DOHH2 (cell line): ENCODE results near the gene MARCHF6.

Experiments used
- H3F3A ChIP-seq: fragments of 200-600 bp; sonication (generic), shearing (Covaris generic); 2 replicates; pipeline ENCODE4 v1.6.0; 2016; ENCODE audit warnings: antibody characterized with exemption, mild to moderate bottlenecking; ENCODE audit not compliant: control insufficient read depth, insufficient read depth
- H3K27ac ChIP-seq: fragments of 200-600 bp; sonication (generic); 2 replicates; pipeline ENCODE4 v1.5.1; 2014; ENCODE audit warnings: low read depth, mild to moderate bottlenecking, low read length, moderate library complexity
- H3K27me3 ChIP-seq: fragments of 200-600 bp; sonication (generic); 2 replicates; pipeline ENCODE4 v1.6.1; 2014; ENCODE audit warnings: mild to moderate bottlenecking, low read length, mixed read lengths; ENCODE audit not compliant: control insufficient read depth
- H3K36me3 ChIP-seq: fragments of 200-600 bp; sonication (generic); 2 replicates; pipeline ENCODE4 v1.6.1; 2014; ENCODE audit warnings: mild to moderate bottlenecking, low read length, moderate library complexity, mixed read lengths; ENCODE audit not compliant: control insufficient read depth
- H3K4me1 ChIP-seq: fragments of 200-600 bp; sonication (generic); 2 replicates; pipeline ENCODE4 v1.6.1; 2014; ENCODE audit warnings: mild to moderate bottlenecking, low read length, mixed read lengths; ENCODE audit not compliant: control insufficient read depth
- H3K4me2 ChIP-seq: fragments of 200-600 bp; sonication (generic); 2 replicates; pipeline ENCODE4 v1.6.0; 2014; ENCODE audit warnings: mild to moderate bottlenecking, low read length, moderate library complexity
- H3K4me3 ChIP-seq: fragments of 200-600 bp; sonication (generic); 2 replicates; pipeline ENCODE4 v1.5.1; 2014; ENCODE audit warnings: mild to moderate bottlenecking, low read length, mixed read lengths
- H3K79me2 ChIP-seq: fragments of 200-600 bp; sonication (generic); 2 replicates; pipeline ENCODE4 v1.6.1; 2014; ENCODE audit warnings: mild to moderate bottlenecking, low read length, mixed read lengths; ENCODE audit not compliant: control insufficient read depth
- H3K9me2 ChIP-seq: fragments of 200-600 bp; sonication (generic); replicated peaks from 2 replicates; pipeline ENCODE4 v1.6.1; 2014; ENCODE audit warnings: mild to moderate bottlenecking, low read length, mixed read lengths; ENCODE audit not compliant: control insufficient read depth
- H3K9me3 ChIP-seq: fragments of 200-600 bp; sonication (generic); 2 replicates; pipeline ENCODE4 v1.6.1; 2014; ENCODE audit warnings: antibody characterized with exemption, low read length, mixed read lengths; ENCODE audit not compliant: control insufficient read depth, insufficient read depth
- H4K20me1 ChIP-seq: fragments of 200-600 bp; sonication (generic); 2 replicates; pipeline ENCODE4 v1.6.0; 2014; ENCODE audit warnings: low read depth, mild to moderate bottlenecking, antibody characterized with exemption, low read length, moderate library complexity; ENCODE audit not compliant: control insufficient read depth, insufficient read depth
- CTCF ChIP-seq: fragments of 200-600 bp; sonication (generic); IDR thresholded peaks from one replicate; pipeline ENCODE4 v1.5.1; 2014; ENCODE audit warnings: antibody characterized with exemption, mild to moderate bottlenecking, low read depth, low read length; ENCODE audit not compliant: poor library complexity, severe bottlenecking
- EZH2phosphoT487 ChIP-seq: fragments of 200-600 bp; sonication (generic); IDR thresholded peaks from 2 replicates; pipeline ENCODE4 v1.6.1; 2017; ENCODE audit warnings: borderline replicate concordance, mild to moderate bottlenecking, antibody characterized with exemption, low read length, moderate library complexity, mixed read lengths

Gene MARCHF6

DNA sequence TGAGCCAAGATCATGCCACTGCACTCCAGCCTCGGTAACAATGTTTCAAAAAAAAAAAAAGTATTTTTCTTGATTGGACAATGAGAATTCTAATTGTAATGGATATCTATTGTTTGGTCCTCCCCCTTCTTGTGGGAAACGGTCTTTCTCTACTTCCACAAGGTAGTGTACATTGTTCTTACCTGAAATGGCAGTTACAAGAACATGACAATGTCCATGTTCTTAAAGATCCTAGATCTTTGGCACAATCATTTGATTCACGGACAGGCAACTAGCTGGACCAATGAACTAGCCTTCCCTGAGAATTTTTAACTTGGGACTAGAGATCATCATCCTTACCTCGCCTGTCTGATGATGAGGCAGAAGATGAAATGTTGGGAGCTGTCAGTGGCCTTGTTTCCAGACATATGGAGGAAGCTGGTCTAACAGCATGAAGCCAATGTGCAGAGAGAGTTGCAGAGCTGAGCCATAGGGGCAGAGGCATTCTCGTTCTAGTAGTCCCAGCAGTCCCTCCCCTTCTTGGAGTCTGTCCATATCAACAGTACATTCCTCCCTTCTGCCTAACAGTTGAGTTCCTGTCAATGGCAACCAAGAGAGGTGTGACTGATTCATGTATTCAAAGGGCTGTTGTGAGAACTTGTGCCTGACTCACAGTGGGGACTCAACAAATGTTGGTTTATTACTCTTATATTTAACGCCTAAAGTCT lies 2.1 kb upstream of the MARCHF6 start:
- Histone ChIP-seq H3F3A (peaks cover 8% of the 10 kb centered on the region; the same call in 1 of the 2 replicates), H3K27ac (no peak overlapping the region), H3K79me2 (peaks cover 42% of the 10 kb centered on the region), H3K9me3 (no peaks in the 10 kb centered on the region), H3K4me3 (no peak overlapping the region), H3K27me3 (no peaks in the 10 kb centered on the region), H4K20me1 (peaks cover 8% of the 10 kb centered on the region; the same call in 1 of the 2 replicates), H3K9me2 (no peaks in the 10 kb centered on the region), H3K4me1 (peaks cover 22% of the 10 kb centered on the region), H3K4me2 (peak overlapping the region; percentile 96; the same call in 1 of the 2 replicates), H3K36me3 (peaks cover 15% of the 10 kb centered on the region; the same call in 1 of the 2 replicates)
- no peak for TF ChIP-seq EZH2phosphoT487
- TF ChIP-seq CTCF: no peak

GRCh38 chr5:10351919-10352318 lies 1.6 kb upstream of the MARCHF6 start:
- Histone ChIP-seq H3K4me1 (peaks cover 28% of the 10 kb centered on the region), H3K79me2 (peaks cover 47% of the 10 kb centered on the region), H3K4me2 (peak overlapping the region; percentile 96), H3K4me3 (peak overlapping the region; percentile 91; the same call in 1 of the 2 replicates), H3K27me3 (no peaks in the 10 kb centered on the region), H3K27ac (no peak overlapping the region), H3K9me3 (no peaks in the 10 kb centered on the region), H3F3A (peaks cover 8% of the 10 kb centered on the region; the same call in 1 of the 2 replicates), H3K36me3 (peaks cover 15% of the 10 kb centered on the region; the same call in 1 of the 2 replicates), H3K9me2 (no peaks in the 10 kb centered on the region), H4K20me1 (peaks cover 11% of the 10 kb centered on the region; the same call in 1 of the 2 replicates)
- no peak for TF ChIP-seq EZH2phosphoT487

- peaks cover 17% of the 10 kb centered on the region; the same call in 1 of the 2 replicates for H4K20me1 ChIP-seq
- H3K27me3 ChIP-seq: no peaks in the 10 kb centered on the region
- H3K4me1 ChIP-seq: peaks cover 35% of the 10 kb centered on the region
- peak overlapping the region; percentile 96 for H3K4me2 ChIP-seq
- peaks cover 15% of the 10 kb centered on the region; the same call in 1 of the 2 replicates for H3K36me3 ChIP-seq
- no peaks in the 10 kb centered on the region for H3K9me3 ChIP-seq
- peak overlapping the region; percentile 74 for H3K27ac ChIP-seq
- peaks cover 8% of the 10 kb centered on the region; the same call in 1 of the 2 replicates for H3F3A ChIP-seq
- peak overlapping the region; percentile 91 for H3K4me3 ChIP-seq
- H3K9me2 ChIP-seq: no peaks in the 10 kb centered on the region
- no peak for TF ChIP-seq EZH2phosphoT487
- TF ChIP-seq CTCF: no peak
- peaks cover 54% of the 10 kb centered on the region for H3K79me2 ChIP-seq
Observed at GRCh38 chr5:10352430-10353240, 860 bp upstream of the MARCHF6 start.
